HepG2 (cell line): Measurements from ENCODE around the gene CDH22. TPM values are rescaled to one million over a fixed set of nuclear protein-coding genes. Genes with fewer than 3 reads are reported as not detected.

Experiments
- AHR ChIP-seq: IDR thresholded peaks from 2 replicates; pipeline ENCODE4 v1.6.1; 2018; ENCODE audit warnings: missing genetic modification reagents, missing compliant biosample characterization
- BHLHE40 ChIP-seq: IDR thresholded peaks from 2 replicates; pipeline ENCODE4 v1.6.1; 2011; ENCODE audit warnings: low read length, improper control_type of control experiment
- FOXA1 ChIP-seq, 2 experiments: fragments of 450-650 bp in 1 of 2; sonication (generic) in 1 of 2; formaldehyde crosslinking in 1 of 2; IDR thresholded peaks; 2 replicates each; pipeline versions ENCODE4 v1.4.0 to v1.6.1; 2016 to 2020; ENCODE audit warnings: missing genetic modification reagents in 1 of 2
- HDAC2 ChIP-seq: sonication (generic); formaldehyde crosslinking; IDR thresholded peaks from 2 replicates; pipeline ENCODE4 v1.4.0; 2020; ENCODE audit warnings: missing genetic modification reagents
- ISX ChIP-seq: sonication (generic); formaldehyde crosslinking; conservative IDR thresholded peaks from 2 replicates; pipeline ENCODE4 v1.5.0; 2020; ENCODE audit warnings: missing genetic modification reagents
- NFYB ChIP-seq: sonication (generic); formaldehyde crosslinking; IDR thresholded peaks from 2 replicates; pipeline ENCODE4 v1.4.0; 2020; ENCODE audit warnings: missing genetic modification reagents
- PHF20 ChIP-seq: sonication (generic); formaldehyde crosslinking; IDR thresholded peaks from 2 replicates; pipeline ENCODE4 v1.5.0; 2020; ENCODE audit warnings: mild to moderate bottlenecking, missing genetic modification reagents
- REL ChIP-seq: sonication (generic); formaldehyde crosslinking; conservative IDR thresholded peaks from 2 replicates; pipeline ENCODE4 v1.8.0; 2022; ENCODE audit warnings: mild to moderate bottlenecking, missing genetic modification reagents, moderate library complexity
- SAFB2 ChIP-seq: sonication (generic); formaldehyde crosslinking; IDR thresholded peaks from 2 replicates; pipeline ENCODE4 v1.5.1; 2020; ENCODE audit warnings: missing genetic modification reagents, low read depth, mild to moderate bottlenecking, borderline replicate concordance
- SYNCRIP ChIP-seq: fragments of 200-400 bp; formaldehyde crosslinking; IDR thresholded peaks from 2 replicates; pipeline ENCODE4 v1.6.1; 2018; ENCODE audit warnings: mild to moderate bottlenecking, low read depth, low read length; ENCODE audit not compliant: insufficient read depth
- TOE1 ChIP-seq: sonication (generic); formaldehyde crosslinking; IDR thresholded peaks from 2 replicates; pipeline ENCODE4 v1.4.0; 2020; ENCODE audit warnings: mild to moderate bottlenecking, missing genetic modification reagents
- YY1 ChIP-seq: IDR thresholded peaks from 2 replicates; pipeline ENCODE4 v1.6.1; 2011; ENCODE audit warnings: low read length, low read depth, moderate library complexity, mild to moderate bottlenecking; ENCODE audit not compliant: insufficient read depth, insufficient replicate concordance
- ZEB1 ChIP-seq: IDR thresholded peaks from 2 replicates; pipeline ENCODE4 v1.6.1; 2012; ENCODE audit warnings: mild to moderate bottlenecking, low read depth, inconsistent platforms; ENCODE audit not compliant: insufficient replicate concordance
- ZMYM2 ChIP-seq: sonication (generic); formaldehyde crosslinking; IDR thresholded peaks from 2 replicates; pipeline ENCODE4 v1.8.0; 2022; ENCODE audit warnings: mild to moderate bottlenecking, missing genetic modification reagents
- ZNF274 ChIP-seq: sonication (generic); formaldehyde crosslinking; IDR thresholded peaks from 2 replicates; pipeline ENCODE4 v1.5.1; 2020; ENCODE audit warnings: mild to moderate bottlenecking, missing genetic modification reagents
- ZNF549 ChIP-seq: sonication (generic); formaldehyde crosslinking; IDR thresholded peaks from 2 replicates; pipeline ENCODE4 v1.5.0; 2020; ENCODE audit warnings: missing genetic modification reagents
- polyA plus RNA-seq, 8 experiments: library from polyadenylated mRNA; depleted of rRNA in 3 of 8; stranded (reverse) in 7 of 8; unstranded in 1 of 8; fragments of >200 nt; fragmentation: Illumina TruSeq in 4 of 8; extraction: Trizol in 4 of 8; gene quantifications; 2 replicates each; pipeline versions ENCODE4 v1.2.1 to v1.2.3, GENCODE V29; 2011 to 2016; ENCODE audit warnings: low read depth in 4 of 8, missing spikeins in 1 of 8, mixed read lengths in 1 of 8; ENCODE audit not compliant: insufficient read depth in 1 of 8
- total RNA-seq, 5 experiments: library from RNA; depleted of rRNA; stranded (reverse); fragments of >200 nt; fragmentation: Illumina TruSeq; extraction: Trizol; gene quantifications; 2 replicates each; pipeline ENCODE4 v1.2.3, GENCODE V29; 2016; ENCODE audit warnings: low read depth in 1 of 5
- TF ChIP-seq, protein P1 (sequence below), 2 experiments: sonication (generic) in 1 of 2; formaldehyde crosslinking in 1 of 2; IDR thresholded peaks; 2 replicates each; pipeline versions ENCODE4 v1.5.1 to v1.6.1; 2011 to 2020; ENCODE audit warnings: borderline replicate concordance in 1 of 2, low read depth in 1 of 2, low read length in 1 of 2, mild to moderate bottlenecking in 1 of 2, missing genetic modification reagents in 1 of 2, moderate library complexity in 1 of 2
- TF ChIP-seq, protein P2 (sequence below): sonication (generic); formaldehyde crosslinking; IDR thresholded peaks from 2 replicates; pipeline ENCODE4 v1.5.1; 2020; ENCODE audit warnings: missing genetic modification reagents, mild to moderate bottlenecking, borderline replicate concordance
- TF ChIP-seq, protein P3 (sequence below): sonication (generic); formaldehyde crosslinking; IDR thresholded peaks from 2 replicates; pipeline ENCODE4 v1.4.0; 2020; ENCODE audit warnings: mild to moderate bottlenecking, missing genetic modification reagents, borderline replicate concordance
- TF ChIP-seq, protein P4 (sequence below): fragments of 450-650 bp; IDR thresholded peaks from 2 replicates; pipeline ENCODE4 v1.6.1; 2016

The CDH22 gene
- total and polyA plus RNA-seq, 2 of the 13 experiments (the other 11 are each of a cell fraction or from before 2014, with no cell fraction given), result not detected

DNA sequence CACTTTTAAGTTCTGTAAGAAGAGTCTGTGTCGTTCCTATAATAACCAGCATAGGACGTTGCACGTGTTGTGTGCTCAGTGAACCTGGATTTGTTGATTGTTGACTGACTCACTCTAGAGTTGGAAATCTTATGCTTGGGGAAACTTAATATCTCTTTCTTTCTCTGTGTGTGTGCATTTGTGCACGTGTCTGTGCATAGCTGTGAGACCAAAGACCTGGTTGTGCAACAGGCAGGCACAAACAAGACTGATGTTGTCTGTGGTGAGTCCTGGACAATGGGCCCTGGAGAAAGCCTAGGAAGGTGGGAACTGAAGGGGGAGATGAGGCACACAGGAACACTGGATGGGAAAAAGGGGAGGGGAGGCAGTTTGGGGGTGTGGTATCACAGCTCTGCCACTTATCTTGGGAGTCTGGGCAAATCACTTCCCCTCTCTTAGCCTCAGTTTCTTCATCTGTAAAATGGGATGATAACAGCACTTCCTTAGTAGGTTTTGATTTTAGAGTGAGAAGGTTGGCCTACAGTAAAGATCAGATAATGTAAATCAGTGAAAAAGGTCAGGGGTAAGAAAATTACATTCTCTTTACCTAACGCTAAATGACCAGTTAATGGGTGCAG, 181.8 kb downstream of the CDH22 start (continued):
- TF ChIP-seq, protein P1, sequence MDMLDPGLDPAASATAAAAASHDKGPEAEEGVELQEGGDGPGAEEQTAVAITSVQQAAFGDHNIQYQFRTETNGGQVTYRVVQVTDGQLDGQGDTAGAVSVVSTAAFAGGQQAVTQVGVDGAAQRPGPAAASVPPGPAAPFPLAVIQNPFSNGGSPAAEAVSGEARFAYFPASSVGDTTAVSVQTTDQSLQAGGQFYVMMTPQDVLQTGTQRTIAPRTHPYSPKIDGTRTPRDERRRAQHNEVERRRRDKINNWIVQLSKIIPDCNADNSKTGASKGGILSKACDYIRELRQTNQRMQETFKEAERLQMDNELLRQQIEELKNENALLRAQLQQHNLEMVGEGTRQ (IDR thresholded peaks at IDR 0.05; ENCODE audit: low read depth, low read length), result peak; percentile 30; the same call in 1 of the 2 replicates
- TF ChIP-seq, protein P1 (CRISPR knock-in tag; IDR thresholded peaks at IDR 0.05; ENCODE audit: borderline replicate concordance), result no peak
- TF ChIP-seq, protein P2, sequence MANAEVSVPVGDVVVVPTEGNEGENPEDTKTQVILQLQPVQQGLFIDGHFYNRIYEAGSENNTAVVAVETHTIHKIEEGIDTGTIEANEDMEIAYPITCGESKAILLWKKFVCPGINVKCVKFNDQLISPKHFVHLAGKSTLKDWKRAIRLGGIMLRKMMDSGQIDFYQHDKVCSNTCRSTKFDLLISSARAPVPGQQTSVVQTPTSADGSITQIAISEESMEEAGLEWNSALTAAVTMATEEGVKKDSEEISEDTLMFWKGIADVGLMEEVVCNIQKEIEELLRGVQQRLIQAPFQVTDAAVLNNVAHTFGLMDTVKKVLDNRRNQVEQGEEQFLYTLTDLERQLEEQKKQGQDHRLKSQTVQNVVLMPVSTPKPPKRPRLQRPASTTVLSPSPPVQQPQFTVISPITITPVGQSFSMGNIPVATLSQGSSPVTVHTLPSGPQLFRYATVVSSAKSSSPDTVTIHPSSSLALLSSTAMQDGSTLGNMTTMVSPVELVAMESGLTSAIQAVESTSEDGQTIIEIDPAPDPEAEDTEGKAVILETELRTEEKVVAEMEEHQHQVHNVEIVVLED (CRISPR knock-in tag), result no peak
- TF ChIP-seq FOXA1 (IDR thresholded peaks at IDR 0.05) (no peak), FOXA1 (CRISPR knock-in tag; IDR thresholded peaks at IDR 0.05) (peak; percentile 12; the same call in 1 of the 2 replicates), SYNCRIP (no peak), NFYB (no peak), TOE1 (CRISPR knock-in tag) (no peak), YY1 (no peak), BHLHE40 (peak; percentile 97), AHR (CRISPR knock-in tag) (no peak), HDAC2 (no peak), ISX (CRISPR knock-in tag) (no peak), ZNF274 (no peak), REL (no peak), ZEB1 (no peak), ZMYM2 (no peak), PHF20 (CRISPR knock-in tag) (no peak), ZNF549 (CRISPR knock-in tag) (no peak), SAFB2 (no peak)
- TF ChIP-seq, protein P3, sequence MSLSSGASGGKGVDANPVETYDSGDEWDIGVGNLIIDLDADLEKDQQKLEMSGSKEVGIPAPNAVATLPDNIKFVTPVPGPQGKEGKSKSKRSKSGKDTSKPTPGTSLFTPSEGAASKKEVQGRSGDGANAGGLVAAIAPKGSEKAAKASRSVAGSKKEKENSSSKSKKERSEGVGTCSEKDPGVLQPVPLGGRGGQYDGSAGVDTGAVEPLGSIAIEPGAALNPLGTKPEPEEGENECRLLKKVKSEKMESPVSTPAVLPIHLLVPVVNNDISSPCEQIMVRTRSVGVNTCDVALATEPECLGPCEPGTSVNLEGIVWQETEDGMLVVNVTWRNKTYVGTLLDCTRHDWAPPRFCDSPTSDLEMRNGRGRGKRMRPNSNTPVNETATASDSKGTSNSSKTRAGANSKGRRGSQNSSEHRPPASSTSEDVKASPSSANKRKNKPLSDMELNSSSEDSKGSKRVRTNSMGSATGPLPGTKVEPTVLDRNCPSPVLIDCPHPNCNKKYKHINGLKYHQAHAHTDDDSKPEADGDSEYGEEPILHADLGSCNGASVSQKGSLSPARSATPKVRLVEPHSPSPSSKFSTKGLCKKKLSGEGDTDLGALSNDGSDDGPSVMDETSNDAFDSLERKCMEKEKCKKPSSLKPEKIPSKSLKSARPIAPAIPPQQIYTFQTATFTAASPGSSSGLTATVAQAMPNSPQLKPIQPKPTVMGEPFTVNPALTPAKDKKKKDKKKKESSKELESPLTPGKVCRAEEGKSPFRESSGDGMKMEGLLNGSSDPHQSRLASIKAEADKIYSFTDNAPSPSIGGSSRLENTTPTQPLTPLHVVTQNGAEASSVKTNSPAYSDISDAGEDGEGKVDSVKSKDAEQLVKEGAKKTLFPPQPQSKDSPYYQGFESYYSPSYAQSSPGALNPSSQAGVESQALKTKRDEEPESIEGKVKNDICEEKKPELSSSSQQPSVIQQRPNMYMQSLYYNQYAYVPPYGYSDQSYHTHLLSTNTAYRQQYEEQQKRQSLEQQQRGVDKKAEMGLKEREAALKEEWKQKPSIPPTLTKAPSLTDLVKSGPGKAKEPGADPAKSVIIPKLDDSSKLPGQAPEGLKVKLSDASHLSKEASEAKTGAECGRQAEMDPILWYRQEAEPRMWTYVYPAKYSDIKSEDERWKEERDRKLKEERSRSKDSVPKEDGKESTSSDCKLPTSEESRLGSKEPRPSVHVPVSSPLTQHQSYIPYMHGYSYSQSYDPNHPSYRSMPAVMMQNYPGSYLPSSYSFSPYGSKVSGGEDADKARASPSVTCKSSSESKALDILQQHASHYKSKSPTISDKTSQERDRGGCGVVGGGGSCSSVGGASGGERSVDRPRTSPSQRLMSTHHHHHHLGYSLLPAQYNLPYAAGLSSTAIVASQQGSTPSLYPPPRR (CRISPR knock-in tag), result no peak
- TF ChIP-seq, protein P4, sequence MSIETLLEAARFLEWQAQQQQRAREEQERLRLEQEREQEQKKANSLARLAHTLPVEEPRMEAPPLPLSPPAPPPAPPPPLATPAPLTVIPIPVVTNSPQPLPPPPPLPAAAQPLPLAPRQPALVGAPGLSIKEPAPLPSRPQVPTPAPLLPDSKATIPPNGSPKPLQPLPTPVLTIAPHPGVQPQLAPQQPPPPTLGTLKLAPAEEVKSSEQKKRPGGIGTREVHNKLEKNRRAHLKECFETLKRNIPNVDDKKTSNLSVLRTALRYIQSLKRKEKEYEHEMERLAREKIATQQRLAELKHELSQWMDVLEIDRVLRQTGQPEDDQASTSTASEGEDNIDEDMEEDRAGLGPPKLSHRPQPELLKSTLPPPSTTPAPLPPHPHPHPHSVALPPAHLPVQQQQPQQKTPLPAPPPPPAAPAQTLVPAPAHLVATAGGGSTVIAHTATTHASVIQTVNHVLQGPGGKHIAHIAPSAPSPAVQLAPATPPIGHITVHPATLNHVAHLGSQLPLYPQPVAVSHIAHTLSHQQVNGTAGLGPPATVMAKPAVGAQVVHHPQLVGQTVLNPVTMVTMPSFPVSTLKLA, result peak; percentile 44
